ENCODE results near the gene LHFPL5.

The LHFPL5 gene

DNA sequence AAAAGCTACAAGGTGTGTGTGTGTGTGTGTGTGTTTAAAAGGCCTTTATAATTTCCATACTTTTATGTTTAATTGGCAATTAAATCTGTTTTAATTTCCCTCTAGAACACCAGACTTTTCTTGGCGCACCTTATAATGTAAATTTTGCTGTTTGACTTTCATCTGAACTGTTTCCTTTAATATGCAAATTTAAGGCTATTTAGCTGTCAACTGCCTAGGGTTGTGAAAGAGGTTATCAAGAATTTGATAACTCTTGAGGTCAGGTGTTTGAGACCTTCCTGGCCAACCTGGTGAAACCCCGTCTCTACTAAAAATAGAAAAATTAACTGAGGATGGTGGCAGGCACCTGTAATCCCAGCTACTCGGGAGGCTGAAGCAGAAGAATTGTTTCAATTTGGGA is 4.0 kb upstream of the LHFPL5 start:
- ChIA-PET POLR2A (no interaction called here), CTCF (no interaction called here)
- Histone ChIP-seq H3K4me3 (ENCODE audit: control insufficient read depth in 1 of 7, extremely low read depth in 1 of 7, insufficient read depth in 4 of 7, low read depth in 2 of 7, low read length in 6 of 7) (no peak overlapping the region), H3K4me1 (ENCODE audit: control extremely low read depth in 1 of 4, control insufficient read depth in 4 of 4, insufficient read depth in 4 of 4, low read length in 3 of 4) (peaks cover 0 to 8% (median 4%) of the 10 kb centered on the region in 4 experiments), H3K9me3 (ENCODE audit: control extremely low read depth in 1 of 5, control insufficient read depth in 4 of 5, insufficient read depth in 2 of 5, low read depth in 1 of 5, low read length in 4 of 5) (no peaks in the 10 kb centered on the region), H3K36me3 (ENCODE audit: control insufficient read depth in 4 of 4, insufficient read depth in 4 of 4, low read length in 3 of 4) (no peaks in the 10 kb centered on the region), H3K27ac (ENCODE audit: insufficient read depth in 1 of 2, low read depth in 1 of 2, low read length in 2 of 2, poor library complexity in 1 of 2, severe bottlenecking in 2 of 2) (no peak overlapping the region), H3K27me3 (replicated peaks in 2 of 5; ENCODE audit: control insufficient read depth in 4 of 5, insufficient read depth in 5 of 5, low read length in 4 of 5) (peaks cover 0 to 6% (median 2%) of the 10 kb centered on the region in 5 experiments)
- 93% methylated on average over 2 of the region's 3 CpGs for WGBS (ENCODE audit: insufficient coverage)
- DNase-seq, result no peak

DNA sequence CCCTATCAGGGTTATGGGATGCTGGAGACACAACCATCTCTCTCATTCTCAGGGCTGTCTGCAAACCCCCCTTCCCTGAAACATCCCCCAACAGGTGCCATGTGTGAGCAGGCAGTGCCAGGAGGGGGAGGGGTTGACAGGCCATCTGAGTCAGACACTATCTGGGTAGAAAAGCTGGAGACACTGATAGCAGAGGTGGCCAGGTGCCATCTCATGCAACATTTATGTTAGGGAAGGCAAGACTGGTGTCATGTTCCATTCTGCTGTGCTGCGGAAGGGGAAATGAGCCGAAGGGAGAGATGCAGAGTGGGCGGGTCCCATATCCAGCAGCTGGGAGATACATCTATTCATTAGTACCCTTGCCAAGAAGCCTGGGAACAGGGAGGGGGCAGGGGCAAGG is 3.5 kb downstream of the LHFPL5 start:
- Histone ChIP-seq H3K4me1 (ENCODE audit: control extremely low read depth in 1 of 4, control insufficient read depth in 4 of 4, insufficient read depth in 4 of 4, low read length in 3 of 4) (peaks cover 0 to 8% (median 4%) of the 10 kb centered on the region in 4 experiments), H3K9me3 (ENCODE audit: control extremely low read depth in 1 of 5, control insufficient read depth in 4 of 5, insufficient read depth in 2 of 5, low read depth in 1 of 5, low read length in 4 of 5) (no peaks in the 10 kb centered on the region), H3K27ac (ENCODE audit: insufficient read depth in 1 of 2, low read depth in 1 of 2, low read length in 2 of 2, poor library complexity in 1 of 2, severe bottlenecking in 2 of 2) (no peak overlapping the region), H3K36me3 (ENCODE audit: control insufficient read depth in 4 of 4, insufficient read depth in 4 of 4, low read length in 3 of 4) (no peaks in the 10 kb centered on the region), H3K27me3 (replicated peaks in 2 of 5; ENCODE audit: control insufficient read depth in 4 of 5, insufficient read depth in 5 of 5, low read length in 4 of 5) (peaks cover 0 to 6% (median 0%) of the 10 kb centered on the region in 5 experiments), H3K4me3 (ENCODE audit: control insufficient read depth in 1 of 7, extremely low read depth in 1 of 7, insufficient read depth in 4 of 7, low read depth in 2 of 7, low read length in 6 of 7) (no peak overlapping the region)
- DNase-seq, result no peak
- WGBS (ENCODE audit: insufficient coverage), result 100% methylated on average over 1 of the region's 3 CpGs
- CTCF ChIA-PET, result no interaction called here
- POLR2A ChIA-PET, result no interaction called here

DNA sequence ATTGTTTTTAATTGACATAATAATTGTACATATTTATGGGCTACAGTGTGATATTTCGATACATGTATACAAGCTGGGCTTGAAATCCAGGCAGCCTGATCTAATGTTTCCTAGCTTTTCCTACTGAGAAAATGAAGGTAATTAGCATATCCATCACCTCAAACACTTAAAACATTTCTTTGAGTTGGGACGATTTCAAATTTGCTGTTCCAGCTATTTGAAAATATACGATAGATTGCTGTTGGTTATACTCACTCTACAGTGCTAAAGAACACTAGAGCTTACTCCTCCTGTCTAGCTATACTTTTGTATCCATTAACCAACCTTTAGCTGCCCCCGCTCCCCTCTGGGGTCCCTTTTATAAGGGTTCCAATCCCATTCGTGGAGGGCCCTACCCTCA is 4.7 kb downstream of the LHFPL5 start:
- Histone ChIP-seq H3K27ac (ENCODE audit: insufficient read depth in 1 of 2, low read depth in 1 of 2, low read length in 2 of 2, poor library complexity in 1 of 2, severe bottlenecking in 2 of 2) (no peak overlapping the region), H3K4me1 (ENCODE audit: control extremely low read depth in 1 of 4, control insufficient read depth in 4 of 4, insufficient read depth in 4 of 4, low read length in 3 of 4) (peaks cover 0 to 7% (median 3%) of the 10 kb centered on the region in 4 experiments), H3K9me3 (ENCODE audit: control extremely low read depth in 1 of 5, control insufficient read depth in 4 of 5, insufficient read depth in 2 of 5, low read depth in 1 of 5, low read length in 4 of 5) (no peaks in the 10 kb centered on the region), H3K36me3 (ENCODE audit: control insufficient read depth in 4 of 4, insufficient read depth in 4 of 4, low read length in 3 of 4) (no peaks in the 10 kb centered on the region), H3K27me3 (replicated peaks in 2 of 5; ENCODE audit: control insufficient read depth in 4 of 5, insufficient read depth in 5 of 5, low read length in 4 of 5) (peaks cover 0 to 6% (median 0%) of the 10 kb centered on the region in 5 experiments), H3K4me3 (ENCODE audit: control insufficient read depth in 1 of 7, extremely low read depth in 1 of 7, insufficient read depth in 4 of 7, low read depth in 2 of 7, low read length in 6 of 7) (no peak overlapping the region)
- POLR2A ChIA-PET, result no interaction called here
- DNase-seq, result no peak
- 81% methylated on average over 4 of the region's 5 CpGs for WGBS (ENCODE audit: insufficient coverage)
- CTCF ChIA-PET, result no interaction called here

DNA sequence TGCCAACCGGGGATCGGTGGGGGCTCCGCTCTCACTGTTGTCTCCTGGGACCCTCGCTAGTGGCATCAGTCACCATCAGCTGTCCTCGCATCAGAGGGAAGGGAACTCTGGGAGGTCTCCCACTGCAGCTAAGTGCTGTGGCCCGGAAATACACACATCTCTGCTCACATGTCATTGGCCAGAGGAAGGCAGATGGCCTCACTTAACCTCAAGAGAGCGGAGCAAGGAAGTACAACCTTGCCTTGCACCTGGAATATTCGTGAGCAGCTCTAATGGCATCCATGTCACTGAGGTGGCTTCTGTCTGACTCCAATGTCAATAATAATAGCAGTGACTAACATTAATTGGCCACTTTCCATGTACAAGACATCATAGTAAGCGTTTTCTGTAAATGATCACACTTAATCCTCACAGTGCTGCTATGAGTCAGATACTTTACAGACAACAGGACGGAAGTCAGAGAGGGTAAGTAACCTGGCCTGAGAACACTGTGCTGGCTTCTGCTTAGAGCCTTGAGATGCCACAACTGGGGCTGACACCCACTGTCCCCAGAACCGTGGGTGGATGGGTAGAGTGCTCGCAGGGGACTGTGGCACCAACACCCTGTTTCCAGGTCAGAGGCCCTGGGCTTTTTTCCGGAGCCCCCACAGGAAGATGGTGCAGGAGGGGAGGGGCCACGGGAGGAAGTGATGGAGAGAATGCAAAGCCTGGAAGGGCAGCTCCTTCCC is 6.0 kb downstream of the LHFPL5 start:
- no peaks in the 10 kb centered on the region for H3K36me3 ChIP-seq (ENCODE audit: control insufficient read depth in 4 of 4, insufficient read depth in 4 of 4, low read length in 3 of 4)
- no peak overlapping the region for H3K4me3 ChIP-seq (ENCODE audit: control insufficient read depth in 1 of 7, extremely low read depth in 1 of 7, insufficient read depth in 4 of 7, low read depth in 2 of 7, low read length in 6 of 7)
- POLR2A ChIA-PET, result no interaction called here
- 93% methylated on average over 12 of the region's 14 CpGs for WGBS (ENCODE audit: insufficient coverage)
- no peaks in the 10 kb centered on the region for H3K4me1 ChIP-seq (ENCODE audit: control extremely low read depth in 1 of 4, control insufficient read depth in 4 of 4, insufficient read depth in 4 of 4, low read length in 3 of 4)
- CTCF ChIA-PET, result interaction anchor here (0.5 kb wide), 1 partner anchor 149 kb away, joined by 3 read pairs; no protein-coding TSS in a partner anchor
- peaks cover 0 to under 1% (median 0%) of the 10 kb centered on the region in 5 experiments for H3K9me3 ChIP-seq (ENCODE audit: control extremely low read depth in 1 of 5, control insufficient read depth in 4 of 5, insufficient read depth in 2 of 5, low read depth in 1 of 5, low read length in 4 of 5)
- H3K27me3 ChIP-seq (replicated peaks in 2 of 5; ENCODE audit: control insufficient read depth in 4 of 5, insufficient read depth in 5 of 5, low read length in 4 of 5), result no peaks in the 10 kb centered on the region
- H3K27ac ChIP-seq (ENCODE audit: insufficient read depth in 1 of 2, low read depth in 1 of 2, low read length in 2 of 2, poor library complexity in 1 of 2, severe bottlenecking in 2 of 2), result no peak overlapping the region
- no peak for DNase-seq

DNA sequence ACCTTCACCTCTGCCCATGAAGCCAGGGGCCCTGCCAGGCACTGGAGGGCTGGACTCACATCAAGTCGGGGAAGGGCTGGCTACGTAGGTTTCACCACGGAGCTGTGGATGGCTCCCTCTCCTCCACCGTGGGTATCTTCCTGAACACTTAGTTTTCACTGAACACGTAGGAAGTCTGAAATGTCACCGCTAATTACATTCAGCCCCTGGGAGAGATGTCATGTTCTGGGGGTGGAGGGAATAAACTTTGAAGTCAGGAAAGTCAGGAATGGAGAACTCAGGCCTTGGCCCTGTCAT is 6.5 kb downstream of the LHFPL5 start:
- H3K36me3 ChIP-seq (ENCODE audit: control insufficient read depth in 4 of 4, insufficient read depth in 4 of 4, low read length in 3 of 4), result no peaks in the 10 kb centered on the region
- POLR2A ChIA-PET, result no interaction called here
- no peak overlapping the region for H3K27ac ChIP-seq (ENCODE audit: insufficient read depth in 1 of 2, low read depth in 1 of 2, low read length in 2 of 2, poor library complexity in 1 of 2, severe bottlenecking in 2 of 2)
- H3K27me3 ChIP-seq (replicated peaks in 2 of 5; ENCODE audit: control insufficient read depth in 4 of 5, insufficient read depth in 5 of 5, low read length in 4 of 5), result no peaks in the 10 kb centered on the region
- H3K4me3 ChIP-seq (ENCODE audit: control insufficient read depth in 1 of 7, extremely low read depth in 1 of 7, insufficient read depth in 4 of 7, low read depth in 2 of 7, low read length in 6 of 7), result no peak overlapping the region
- WGBS (ENCODE audit: insufficient coverage), result 80% methylated on average over 5 of the region's 6 CpGs
- peaks cover 0 to 4% (median 0%) of the 10 kb centered on the region in 5 experiments for H3K9me3 ChIP-seq (ENCODE audit: control extremely low read depth in 1 of 5, control insufficient read depth in 4 of 5, insufficient read depth in 2 of 5, low read depth in 1 of 5, low read length in 4 of 5)
- no peaks in the 10 kb centered on the region for H3K4me1 ChIP-seq (ENCODE audit: control extremely low read depth in 1 of 4, control insufficient read depth in 4 of 4, insufficient read depth in 4 of 4, low read length in 3 of 4)
- CTCF ChIA-PET, result interaction anchor here (0.5 kb wide), 1 partner anchor 150 kb away, joined by 3 read pairs; no protein-coding TSS in a partner anchor
- DNase-seq, result no peak

DNA sequence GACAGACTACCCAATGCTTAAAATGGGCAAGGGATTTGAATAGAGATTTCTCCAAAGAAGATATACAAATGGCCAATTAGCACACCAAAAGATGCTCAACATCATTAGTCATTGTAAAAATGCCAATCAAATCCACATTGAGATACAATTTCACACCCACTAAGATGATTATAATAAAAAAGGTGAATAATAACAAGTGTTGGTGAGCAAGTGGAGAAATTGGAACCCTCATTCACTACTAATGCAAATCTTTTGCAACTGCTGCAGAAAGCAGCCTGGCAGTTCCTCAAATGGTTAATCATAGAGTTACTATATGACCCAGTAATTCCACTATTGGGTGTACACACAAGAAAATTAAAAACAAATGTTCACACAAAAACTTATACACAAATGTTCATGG is 12.4 kb downstream of the LHFPL5 start:
- Histone ChIP-seq H3K4me1 (ENCODE audit: control extremely low read depth in 1 of 4, control insufficient read depth in 4 of 4, insufficient read depth in 4 of 4, low read length in 3 of 4) (no peaks in the 10 kb centered on the region), H3K9me3 (ENCODE audit: control extremely low read depth in 1 of 5, control insufficient read depth in 4 of 5, insufficient read depth in 2 of 5, low read depth in 1 of 5, low read length in 4 of 5) (peaks cover 0 to 7% (median 0%) of the 10 kb centered on the region in 5 experiments)
- CTCF ChIA-PET, result no interaction called here

DNA sequence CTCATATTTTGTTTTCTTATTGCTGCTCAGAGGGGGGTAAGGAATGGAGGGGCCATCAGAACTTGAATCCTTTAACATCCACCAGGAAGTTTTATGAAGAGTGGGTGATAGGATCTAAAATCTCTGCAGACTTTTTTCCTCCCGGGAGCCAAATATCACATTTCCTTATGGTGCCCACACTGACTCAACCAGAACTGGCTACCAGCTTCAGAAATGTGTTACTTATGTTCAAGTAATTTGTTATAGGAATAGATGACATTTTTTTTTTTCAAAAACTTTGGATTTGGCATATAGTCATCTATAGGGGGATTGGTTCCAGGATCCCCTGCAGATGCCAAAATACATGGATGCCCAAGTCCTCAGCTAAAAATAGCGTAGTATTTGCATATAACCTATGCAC is 18.4 kb downstream of the LHFPL5 start:
- ChIA-PET POLR2A (no interaction called here), CTCF (no interaction called here)
- WGBS (ENCODE audit: insufficient coverage), result no CpG with 5 or more reads among the region's 2 CpGs
- Histone ChIP-seq H3K27me3 (replicated peaks in 2 of 5; ENCODE audit: control insufficient read depth in 4 of 5, insufficient read depth in 5 of 5, low read length in 4 of 5) (no peaks in the 10 kb centered on the region), H3K36me3 (ENCODE audit: control insufficient read depth in 4 of 4, insufficient read depth in 4 of 4, low read length in 3 of 4) (no peaks in the 10 kb centered on the region), H3K27ac (ENCODE audit: insufficient read depth in 1 of 2, low read depth in 1 of 2, low read length in 2 of 2, poor library complexity in 1 of 2, severe bottlenecking in 2 of 2) (no peak overlapping the region), H3K4me3 (ENCODE audit: control insufficient read depth in 1 of 7, extremely low read depth in 1 of 7, insufficient read depth in 4 of 7, low read depth in 2 of 7, low read length in 6 of 7) (no peak overlapping the region), H3K4me1 (ENCODE audit: control extremely low read depth in 1 of 4, control insufficient read depth in 4 of 4, insufficient read depth in 4 of 4, low read length in 3 of 4) (no peaks in the 10 kb centered on the region), H3K9me3 (ENCODE audit: control extremely low read depth in 1 of 5, control insufficient read depth in 4 of 5, insufficient read depth in 2 of 5, low read depth in 1 of 5, low read length in 4 of 5) (no peaks in the 10 kb centered on the region)
- no peak for DNase-seq

More for the DNA sequence above, 12.4 kb downstream of the LHFPL5 start:
- POLR2A ChIA-PET, result interaction anchor here (0.6 kb wide), 1 partner anchor 574 kb away, joined by 3 read pairs; no protein-coding TSS in a partner anchor
- H3K27ac ChIP-seq (ENCODE audit: insufficient read depth in 1 of 2, low read depth in 1 of 2, low read length in 2 of 2, poor library complexity in 1 of 2, severe bottlenecking in 2 of 2), result no peak overlapping the region
- H3K36me3 ChIP-seq (ENCODE audit: control insufficient read depth in 4 of 4, insufficient read depth in 4 of 4, low read length in 3 of 4), result no peaks in the 10 kb centered on the region
- no peak for DNase-seq
- H3K27me3 ChIP-seq (replicated peaks in 2 of 5; ENCODE audit: control insufficient read depth in 4 of 5, insufficient read depth in 5 of 5, low read length in 4 of 5), result no peaks in the 10 kb centered on the region
- H3K4me3 ChIP-seq (ENCODE audit: control insufficient read depth in 1 of 7, extremely low read depth in 1 of 7, insufficient read depth in 4 of 7, low read depth in 2 of 7, low read length in 6 of 7), result no peak overlapping the region
